Thyroid gland (tissue), 4 donors: ENCODE results near the gene UST. TPM values are rescaled to one million over a fixed set of nuclear protein-coding genes. Genes with fewer than 3 reads are reported as not detected.

ENCODE experiments used
- DNase-seq, 2 donors: peaks; one replicate each; pipeline ENCODE4 v3.0.0-alpha.2; 2019
- H3K27ac ChIP-seq, 3 donors: fragments of 200-600 bp; sonication (generic); 1 replicate in 2 of 3; 2 replicates in 1 of 3; pipeline ENCODE4 v1.5.1; 2016 to 2019; ENCODE audit warnings: mild to moderate bottlenecking in 1 of 3, moderate library complexity in 1 of 3
- H3K27me3 ChIP-seq: fragments of 200-600 bp; sonication (generic); one replicate; pipeline ENCODE4 v1.5.1; 2019
- H3K36me3 ChIP-seq, 2 donors: fragments of 200-600 bp; sonication (generic); one replicate each; pipeline ENCODE4 v1.5.1; 2016 to 2019
- H3K4me1 ChIP-seq, 2 donors: fragments of 200-600 bp; sonication (generic); one replicate each; pipeline ENCODE4 v1.5.1; 2017 to 2019
- H3K4me3 ChIP-seq, 3 donors: fragments of 200-600 bp; sonication (generic); replicated peaks in 1 of 3; 1 replicate in 2 of 3; 2 replicates in 1 of 3; pipeline ENCODE4 v1.5.1; 2016; ENCODE audit warnings: mild to moderate bottlenecking in 1 of 3
- H3K9me3 ChIP-seq: fragments of 200-600 bp; sonication (generic); one replicate; pipeline ENCODE4 v1.5.1; 2017
- CTCF ChIP-seq, 6 experiments: fragments of 200-600 bp in 3 of 6; fragments of 450-650 bp in 3 of 6; sonication (generic) in 3 of 6; IDR thresholded peaks; one replicate each; pipeline ENCODE4 v1.5.1; 2016 to 2019; ENCODE audit warnings: antibody characterized with exemption in 6 of 6, mild to moderate bottlenecking in 2 of 6, inconsistent platforms in 1 of 6, moderate library complexity in 1 of 6
- POLR2A ChIP-seq, 2 donors: fragments of 450-650 bp; IDR thresholded peaks; one replicate each; pipeline ENCODE4 v1.6.1; 2017; ENCODE audit warnings: antibody characterized with exemption in 2 of 2, mild to moderate bottlenecking in 2 of 2, moderate library complexity in 1 of 2
- WGBS, 2 donors: methylation state at CpG; one replicate each; pipeline ENCODE4 v1.1.5; 2017; 5-methylcytosine and 5-hydroxymethylcytosine counted together
- intact Hi-C: fragments of 100-400 bp; cut with DNase I; formaldehyde crosslinking; loops from one replicate; pipeline ENCODE4 v1.15.1; 2023
- total RNA-seq, 4 donors: library from RNA; depleted of rRNA; stranded (reverse); fragments of >200 nt; gene quantifications; one replicate each; pipeline ENCODE4 v1.2.3, GENCODE V29; 2016

The UST gene
- total RNA-seq, 4 donors from 2014 or later: 73.4 to 91.2 (median 81.4) TPM

- Histone ChIP-seq H3K27me3 (no peaks in the 10 kb centered on the region), H3K27ac (no peak overlapping the region), H3K4me3 (no peak overlapping the region), H3K36me3 (no peaks in the 10 kb centered on the region), H3K4me1 (peaks cover 8% of the 10 kb centered on the region in 2 donors), H3K9me3 (no peaks in the 10 kb centered on the region)
- TF ChIP-seq CTCF (IDR thresholded peaks at IDR 0.05): no peak
- no peak for TF ChIP-seq POLR2A (IDR thresholded peaks at IDR 0.05)
- intact Hi-C loops: no loop called here
- WGBS, 2 donors: 97% methylated on average over 4 of the region's 4 CpGs
- no peak for DNase-seq
Measured at GRCh38 chr6:148985499-148985898, 238.7 kb downstream of the UST start.

- Histone ChIP-seq H3K4me1 (peaks cover 8% of the 10 kb centered on the region in 2 donors), H3K36me3 (no peaks in the 10 kb centered on the region), H3K27ac (no peak overlapping the region), H3K4me3 (no peak overlapping the region), H3K27me3 (no peaks in the 10 kb centered on the region), H3K9me3 (no peaks in the 10 kb centered on the region)
- no peak for DNase-seq
- intact Hi-C loops: no loop called here
- TF ChIP-seq POLR2A (IDR thresholded peaks at IDR 0.05): no peak
- no peak for TF ChIP-seq CTCF (IDR thresholded peaks at IDR 0.05)
- 96 to 98% methylated on average over 3 of the region's 3 CpGs for WGBS, 2 donors
Measured at GRCh38 chr6:148986608-148987007, 239.8 kb downstream of the UST start.

- Histone ChIP-seq H3K9me3 (no peaks in the 10 kb centered on the region), H3K36me3 (no peaks in the 10 kb centered on the region), H3K27me3 (no peaks in the 10 kb centered on the region), H3K4me3 (no peak overlapping the region), H3K4me1 (peaks cover 8% of the 10 kb centered on the region in 2 donors), H3K27ac (no peak overlapping the region)
- TF ChIP-seq CTCF (IDR thresholded peaks at IDR 0.05) (no peak), POLR2A (IDR thresholded peaks at IDR 0.05) (no peak)
- DNase-seq: no peak
- WGBS, 2 donors: 71 to 98% methylated on average over 3 of the region's 3 CpGs
- intact Hi-C loops: no loop called here
Measured at GRCh38 chr6:148987982-148988381, 241.2 kb downstream of the UST start.

GRCh38 chr6:148989585-148989984, 242.8 kb downstream of the UST start:
- peaks cover 8% of the 10 kb centered on the region in 2 donors for H3K4me1 ChIP-seq
- intact Hi-C loops: no loop called here
- no peaks in the 10 kb centered on the region for H3K9me3 ChIP-seq
- WGBS, 2 donors: 56 to 60% methylated on average over 1 of the region's 1 CpG
- TF ChIP-seq POLR2A (IDR thresholded peaks at IDR 0.05) (no peak), CTCF (IDR thresholded peaks at IDR 0.05) (no peak)
- H3K27me3 ChIP-seq: no peaks in the 10 kb centered on the region
- H3K27ac ChIP-seq: no peak overlapping the region
- H3K36me3 ChIP-seq: no peaks in the 10 kb centered on the region
- DNase-seq: no peak
- no peak overlapping the region for H3K4me3 ChIP-seq

GRCh38 chr6:148990403-148990802, 243.6 kb downstream of the UST start:
- WGBS, 2 donors: 69 to 75% methylated on average over 6 of the region's 6 CpGs
- Histone ChIP-seq H3K36me3 (no peaks in the 10 kb centered on the region), H3K9me3 (no peaks in the 10 kb centered on the region), H3K4me3 (no peak overlapping the region), H3K27ac (no peak overlapping the region), H3K27me3 (no peaks in the 10 kb centered on the region), H3K4me1 (peaks cover 8 to 11% of the 10 kb centered on the region in 2 donors)
- intact Hi-C loops: no loop called here
- TF ChIP-seq POLR2A (IDR thresholded peaks at IDR 0.05) (no peak), CTCF (IDR thresholded peaks at IDR 0.05) (no peak)
- no peak for DNase-seq
